Activated CD8-positive, alpha-beta T cell treated with anti-CD3 and anti-CD28 coated beads for 36 hours (primary cell): Measurements from ENCODE around the gene OLFM1. TPM values are rescaled to one million over a fixed set of nuclear protein-coding genes. Genes with fewer than 3 reads are reported as not detected.
"Not testable (repeated sequence)": the region's sequence is repeated elsewhere in the genome, so short reads cannot be mapped to it uniquely, and the experiment has no call there.

Experiments
- ATAC-seq: fragments of 200-7000 bp; cut with Tn5 transposase; one replicate; pipeline ENCODE4 v1.10.0; 2021; ENCODE audit warnings: mild to moderate bottlenecking, moderate library complexity
- CTCF ChIA-PET: fragments of 350-600 bp; sonication (Branson Sonifier 250); formaldehyde crosslinking; loops from one replicate; lab custom pipeline; 2021; ENCODE audit warnings: antibody characterized with exemption; lab: Charles Lee
- POLR2A ChIA-PET: fragments of 350-600 bp; sonication (Branson Sonifier 250); formaldehyde crosslinking; loops from one replicate; lab custom pipeline; 2021; ENCODE audit warnings: antibody characterized with exemption; lab: Charles Lee
- DNase-seq: peaks from one replicate; pipeline ENCODE4 v3.0.0-alpha.2; 2020
- H3K27ac Mint-ChIP-seq: one replicate; pipeline ENCODE4 v1.8.0; 2021; ENCODE audit warnings: mild to moderate bottlenecking, mixed read lengths
- H3K27me3 Mint-ChIP-seq: one replicate; pipeline ENCODE4 v1.8.0; 2021; ENCODE audit warnings: mixed read lengths
- H3K36me3 Mint-ChIP-seq: one replicate; pipeline ENCODE4 v1.8.0; 2021; ENCODE audit warnings: low read depth, mixed read lengths
- H3K4me1 Mint-ChIP-seq: one replicate; pipeline ENCODE4 v1.8.0; 2021; ENCODE audit warnings: low read depth, mixed read lengths
- H3K4me3 Mint-ChIP-seq: one replicate; pipeline ENCODE4 v1.8.0; 2021; ENCODE audit warnings: mild to moderate bottlenecking, moderate library complexity, mixed read lengths
- H3K9me3 Mint-ChIP-seq: one replicate; pipeline ENCODE4 v1.8.0; 2021; ENCODE audit warnings: mixed read lengths
- CTCF ChIP-seq: fragments of 200-600 bp; IDR thresholded peaks from one replicate; pipeline ENCODE4 v1.8.0; 2022; ENCODE audit warnings: antibody characterized with exemption, mild to moderate bottlenecking
- intact Hi-C: fragments of 100-400 bp; cut with micrococcal nuclease; formaldehyde crosslinking; loops from one replicate; pipeline ENCODE4 v1.10.0; 2022
- total RNA-seq, 2 experiments: library from RNA; stranded (reverse); gene quantifications; one replicate each; pipeline ENCODE4 v1.2.3, GENCODE V29; 2021

The OLFM1 gene
- total RNA-seq, 2 experiments from 2014 or later, result not detected

- ATAC-seq (no peak), DNase-seq (no peak)
- ChIA-PET CTCF (no interaction called here), POLR2A (no interaction called here)
- Mint-ChIP-seq H3K27me3 (peaks cover 22% of the 10 kb centered on the region), H3K4me1 (peaks cover 6% of the 10 kb centered on the region), H3K27ac (no peak overlapping the region), H3K4me3 (no peak overlapping the region), H3K9me3 (no peaks in the 10 kb centered on the region), H3K36me3 (no peaks in the 10 kb centered on the region)
- TF ChIP-seq CTCF, result no peak
- intact Hi-C loops, result no loop called here
These were observed 19.2 kb downstream of the OLFM1 start for GRCh38 chr9:135106551-135107270.

GRCh38 chr9:135107581-135108235, 20.2 kb downstream of the OLFM1 start:
- CTCF ChIA-PET, result no interaction called here

GRCh38 chr9:135108831-135109510, 21.5 kb downstream of the OLFM1 start:
- peaks cover 22% of the 10 kb centered on the region for H3K27me3 Mint-ChIP-seq
- DNase-seq, result peak; percentile 18
- no peak for TF ChIP-seq CTCF
- intact Hi-C loops, result no loop called here
- H3K9me3 Mint-ChIP-seq, result no peaks in the 10 kb centered on the region
- CTCF ChIA-PET, result no interaction called here
- ATAC-seq, result no peak
- POLR2A ChIA-PET, result no interaction called here
- peaks cover 6% of the 10 kb centered on the region for H3K4me1 Mint-ChIP-seq
- H3K4me3 Mint-ChIP-seq, result no peak overlapping the region
- H3K36me3 Mint-ChIP-seq, result no peaks in the 10 kb centered on the region
- H3K27ac Mint-ChIP-seq, result no peak overlapping the region

More at GRCh38 chr9:135107581-135108235, 20.2 kb downstream of the OLFM1 start:
- no peaks in the 10 kb centered on the region for H3K9me3 Mint-ChIP-seq
- DNase-seq (no peak), ATAC-seq (no peak)
- H3K36me3 Mint-ChIP-seq, result no peaks in the 10 kb centered on the region
- H3K27me3 Mint-ChIP-seq, result peaks cover 23% of the 10 kb centered on the region
- POLR2A ChIA-PET, result no interaction called here
- TF ChIP-seq CTCF, result no peak
- H3K4me3 Mint-ChIP-seq, result no peak overlapping the region
- H3K4me1 Mint-ChIP-seq, result peaks cover 6% of the 10 kb centered on the region
- no peak overlapping the region for H3K27ac Mint-ChIP-seq
- intact Hi-C loops, result no loop called here

- Mint-ChIP-seq H3K9me3 (no peaks in the 10 kb centered on the region), H3K27ac (no peak overlapping the region), H3K4me3 (no peak overlapping the region), H3K4me1 (peaks cover 6% of the 10 kb centered on the region), H3K27me3 (peaks cover 22% of the 10 kb centered on the region), H3K36me3 (no peaks in the 10 kb centered on the region)
- no peak for TF ChIP-seq CTCF
- ATAC-seq, result no peak
- intact Hi-C loops, result no loop called here
- ChIA-PET CTCF (no interaction called here), POLR2A (no interaction called here)
- no peak for DNase-seq
These were observed 22.2 kb downstream of the OLFM1 start for GRCh38 chr9:135109650-135110049.

GRCh38 chr9:135110416-135110815, 22.9 kb downstream of the OLFM1 start:
- H3K27me3 Mint-ChIP-seq, result peaks cover 19% of the 10 kb centered on the region
- no peak overlapping the region for H3K27ac Mint-ChIP-seq
- DNase-seq (no peak), ATAC-seq (no peak)
- intact Hi-C loops, result no loop called here
- no peak for TF ChIP-seq CTCF
- ChIA-PET CTCF (no interaction called here), POLR2A (no interaction called here)
- H3K4me1 Mint-ChIP-seq, result peaks cover 6% of the 10 kb centered on the region
- H3K4me3 Mint-ChIP-seq, result no peak overlapping the region
- H3K36me3 Mint-ChIP-seq, result no peaks in the 10 kb centered on the region
- H3K9me3 Mint-ChIP-seq, result no peaks in the 10 kb centered on the region

- H3K27me3 Mint-ChIP-seq, result peaks cover 17% of the 10 kb centered on the region
- intact Hi-C loops, H3K9me3 Mint-ChIP-seq, CTCF ChIA-PET, H3K36me3 Mint-ChIP-seq, H3K4me1 Mint-ChIP-seq, H3K4me3 Mint-ChIP-seq, H3K27ac Mint-ChIP-seq, ATAC-seq, DNase-seq, POLR2A ChIA-PET: not testable (repeated sequence)
These were observed 24.1 kb downstream of the OLFM1 start for GRCh38 chr9:135111600-135111999.
